SU-DHL-6 (cell line): Measurements from ENCODE around the gene CTSH.

ENCODE experiments used
- CTCF ChIP-seq: fragments of 200-600 bp; sonication (generic); IDR thresholded peaks from one replicate; pipeline ENCODE4 v1.5.1; 2017; ENCODE audit warnings: antibody characterized with exemption, mild to moderate bottlenecking, low read length, moderate library complexity; ENCODE audit not compliant: insufficient read depth, poor library complexity, severe bottlenecking
- EZH2phosphoT487 ChIP-seq: fragments of 200-600 bp; sonication (generic), shearing (Covaris generic); conservative IDR thresholded peaks from 2 replicates; pipeline ENCODE4 v1.6.1; 2018; ENCODE audit warnings: mild to moderate bottlenecking, antibody characterized with exemption, low read length, moderate library complexity, mixed read lengths

- no peak for TF ChIP-seq CTCF
- no peak for TF ChIP-seq EZH2phosphoT487
These were observed 39.2 kb upstream of the CTSH start for GRCh38 chr15:78984041-78984440.
